Ishikawa (cell line): ENCODE data around the gene MAPK11.

Experiments
- CEBPB ChIP-seq: IDR thresholded peaks from 2 replicates; pipeline ENCODE4 v1.6.1; 2012
- CREB1 ChIP-seq: IDR thresholded peaks from 2 replicates; pipeline ENCODE4 v1.6.1; 2012; ENCODE audit warnings: low read depth
- EGR1 ChIP-seq: IDR thresholded peaks from 2 replicates; pipeline ENCODE4 v1.6.1; 2012
- EP300 ChIP-seq: IDR thresholded peaks from 2 replicates; pipeline ENCODE4 v1.6.1; 2012; ENCODE audit warnings: borderline replicate concordance
- FOXM1 ChIP-seq: IDR thresholded peaks from 2 replicates; pipeline ENCODE4 v1.6.1; 2012; ENCODE audit warnings: low read depth, borderline replicate concordance
- MAX ChIP-seq: IDR thresholded peaks from 2 replicates; pipeline ENCODE4 v1.6.1; 2012
- NFIC ChIP-seq: IDR thresholded peaks from 2 replicates; pipeline ENCODE4 v1.6.1; 2012
- RAD21 ChIP-seq: IDR thresholded peaks from 2 replicates; pipeline ENCODE4 v1.6.1; 2012; ENCODE audit warnings: low read depth
- TAF1 ChIP-seq: IDR thresholded peaks from 2 replicates; pipeline ENCODE4 v1.6.1; 2012; ENCODE audit warnings: low read depth, mild to moderate bottlenecking
- TCF12 ChIP-seq: IDR thresholded peaks from 2 replicates; pipeline ENCODE4 v1.6.1; 2012; ENCODE audit warnings: low read depth
- TEAD4 ChIP-seq: IDR thresholded peaks from 2 replicates; pipeline ENCODE4 v1.6.1; 2012
- USF1 ChIP-seq: IDR thresholded peaks from 2 replicates; pipeline ENCODE4 v1.6.1; 2012
- YY1 ChIP-seq: IDR thresholded peaks from 2 replicates; pipeline ENCODE4 v1.6.1; 2012; ENCODE audit warnings: low read depth
- ZBTB7A ChIP-seq: IDR thresholded peaks from 2 replicates; pipeline ENCODE4 v1.6.1; 2012; ENCODE audit warnings: low read depth
- TF ChIP-seq, protein P1 (sequence below): IDR thresholded peaks from 2 replicates; pipeline ENCODE4 v1.6.1; 2012; ENCODE audit warnings: low read depth, mild to moderate bottlenecking

The MAPK11 gene

DNA sequence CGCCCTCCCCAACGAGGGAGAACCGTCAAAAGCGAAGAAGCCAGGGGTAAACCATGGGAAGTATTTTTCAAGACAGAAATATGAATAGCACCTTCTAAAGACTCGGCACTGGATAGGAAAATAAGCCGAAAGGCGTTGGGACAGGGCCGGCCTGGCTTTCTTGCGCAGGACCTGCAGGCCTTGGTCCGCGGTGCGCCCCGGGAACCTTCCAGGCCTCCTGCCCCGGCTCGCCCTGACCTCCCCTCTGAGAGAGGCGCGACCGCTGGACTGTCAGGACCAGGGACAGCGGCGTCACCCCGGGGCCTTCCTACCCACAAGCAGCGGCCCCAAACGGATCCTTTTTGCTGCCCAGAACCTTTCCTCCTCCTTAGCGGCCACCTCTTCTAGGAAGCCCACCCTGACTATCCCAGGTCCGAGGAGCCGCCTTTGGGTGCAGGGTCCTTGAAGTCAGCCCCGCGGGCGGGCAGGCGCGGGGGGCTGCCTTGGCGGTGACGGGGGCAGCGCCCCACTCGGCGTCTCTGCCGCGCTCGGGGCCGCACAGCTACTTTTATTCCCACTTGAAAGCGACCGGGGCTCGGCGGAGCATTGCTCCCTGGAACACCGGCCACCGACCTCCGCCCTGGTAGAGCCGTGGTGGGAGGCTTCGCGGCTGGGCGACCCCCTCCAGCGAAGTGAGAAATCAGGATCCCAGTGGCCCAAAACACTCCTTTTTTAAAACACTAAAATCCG, 650 bp upstream of the MAPK11 start:
- no peak for TF ChIP-seq CEBPB
- TF ChIP-seq NFIC: no peak
- peak; percentile 22; the same call in 1 of the 2 replicates for TF ChIP-seq RAD21
- no peak for TF ChIP-seq FOXM1
- no peak for TF ChIP-seq EP300
- no peak for TF ChIP-seq USF1
- TF ChIP-seq YY1: no peak
- no peak for TF ChIP-seq EGR1
- no peak; the same call in 1 of the 2 replicates for TF ChIP-seq TCF12
- TF ChIP-seq MAX: peak; percentile 59; the same call in 1 of the 2 replicates
- TF ChIP-seq ZBTB7A: peak; percentile 67
- TF ChIP-seq, protein P1, sequence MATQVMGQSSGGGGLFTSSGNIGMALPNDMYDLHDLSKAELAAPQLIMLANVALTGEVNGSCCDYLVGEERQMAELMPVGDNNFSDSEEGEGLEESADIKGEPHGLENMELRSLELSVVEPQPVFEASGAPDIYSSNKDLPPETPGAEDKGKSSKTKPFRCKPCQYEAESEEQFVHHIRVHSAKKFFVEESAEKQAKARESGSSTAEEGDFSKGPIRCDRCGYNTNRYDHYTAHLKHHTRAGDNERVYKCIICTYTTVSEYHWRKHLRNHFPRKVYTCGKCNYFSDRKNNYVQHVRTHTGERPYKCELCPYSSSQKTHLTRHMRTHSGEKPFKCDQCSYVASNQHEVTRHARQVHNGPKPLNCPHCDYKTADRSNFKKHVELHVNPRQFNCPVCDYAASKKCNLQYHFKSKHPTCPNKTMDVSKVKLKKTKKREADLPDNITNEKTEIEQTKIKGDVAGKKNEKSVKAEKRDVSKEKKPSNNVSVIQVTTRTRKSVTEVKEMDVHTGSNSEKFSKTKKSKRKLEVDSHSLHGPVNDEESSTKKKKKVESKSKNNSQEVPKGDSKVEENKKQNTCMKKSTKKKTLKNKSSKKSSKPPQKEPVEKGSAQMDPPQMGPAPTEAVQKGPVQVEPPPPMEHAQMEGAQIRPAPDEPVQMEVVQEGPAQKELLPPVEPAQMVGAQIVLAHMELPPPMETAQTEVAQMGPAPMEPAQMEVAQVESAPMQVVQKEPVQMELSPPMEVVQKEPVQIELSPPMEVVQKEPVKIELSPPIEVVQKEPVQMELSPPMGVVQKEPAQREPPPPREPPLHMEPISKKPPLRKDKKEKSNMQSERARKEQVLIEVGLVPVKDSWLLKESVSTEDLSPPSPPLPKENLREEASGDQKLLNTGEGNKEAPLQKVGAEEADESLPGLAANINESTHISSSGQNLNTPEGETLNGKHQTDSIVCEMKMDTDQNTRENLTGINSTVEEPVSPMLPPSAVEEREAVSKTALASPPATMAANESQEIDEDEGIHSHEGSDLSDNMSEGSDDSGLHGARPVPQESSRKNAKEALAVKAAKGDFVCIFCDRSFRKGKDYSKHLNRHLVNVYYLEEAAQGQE: peak; percentile 98
- TF ChIP-seq CREB1: no peak
- no peak for TF ChIP-seq TEAD4
- TF ChIP-seq TAF1: no peak

DNA sequence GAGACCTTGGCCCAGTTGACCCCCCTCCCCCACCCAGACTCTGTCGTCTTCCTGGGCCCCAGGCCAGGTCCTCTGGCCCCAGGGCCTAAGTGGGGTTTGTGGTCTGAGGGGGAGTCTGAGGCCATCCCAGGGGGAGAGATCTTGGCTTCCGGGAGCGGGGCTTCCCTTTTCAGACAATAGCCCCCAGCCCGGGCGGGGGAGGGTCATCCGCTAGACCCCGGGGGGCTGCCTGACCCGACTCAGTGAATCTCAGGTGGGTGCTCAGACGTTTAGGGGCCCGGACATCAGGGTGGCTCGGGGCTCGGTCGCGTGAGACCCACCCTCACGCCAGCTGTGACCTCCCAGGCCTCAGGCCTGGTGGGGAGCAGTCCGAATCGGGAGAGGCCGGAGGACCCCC, 609 bp downstream of the MAPK11 start:
- TF ChIP-seq MAX (no peak), TEAD4 (no peak), ZBTB7A (peak; percentile 51; the same call in 1 of the 2 replicates), EGR1 (no peak), RAD21 (no peak), TAF1 (no peak), USF1 (no peak), TCF12 (no peak)

- TF ChIP-seq CEBPB (no peak), MAX (peak; percentile 87), EGR1 (no peak), RAD21 (no peak), TEAD4 (no peak), TAF1 (no peak; the same call in 1 of the 2 replicates), USF1 (peak; percentile 93), TCF12 (no peak; the same call in none of the 2 replicates), NFIC (peak; percentile 89), YY1 (no peak), FOXM1 (no peak)
- TF ChIP-seq, protein P1: no peak
Measured at GRCh38 chr22:50268655-50269113, 1.5 kb downstream of the MAPK11 start.

GRCh38 chr22:50267591-50268390, 2.4 kb downstream of the MAPK11 start:
- TF ChIP-seq TAF1: no peak
- peak; percentile 76 for TF ChIP-seq MAX
- TF ChIP-seq RAD21: peak; percentile 42; the same call in 1 of the 2 replicates
- no peak for TF ChIP-seq NFIC
- TF ChIP-seq ZBTB7A: peak; percentile 71; the same call in 1 of the 2 replicates
- 0 out of 2 replicates have a peak, but pooled peaks have one; percentile 6 for TF ChIP-seq EGR1
